Superior temporal gyrus (tissue), 1 donor: ENCODE measurements around the gene PRICKLE2.
"Not testable (repeated sequence)": the region's sequence is repeated elsewhere in the genome, so short reads cannot be mapped to it uniquely, and the experiment has no call there.

Experiments
- DNase-seq: peaks from one replicate; pipeline ENCODE4 v3.0.0-alpha.2; 2016; ENCODE audit errors: extremely low spot score

Gene PRICKLE2

DNA sequence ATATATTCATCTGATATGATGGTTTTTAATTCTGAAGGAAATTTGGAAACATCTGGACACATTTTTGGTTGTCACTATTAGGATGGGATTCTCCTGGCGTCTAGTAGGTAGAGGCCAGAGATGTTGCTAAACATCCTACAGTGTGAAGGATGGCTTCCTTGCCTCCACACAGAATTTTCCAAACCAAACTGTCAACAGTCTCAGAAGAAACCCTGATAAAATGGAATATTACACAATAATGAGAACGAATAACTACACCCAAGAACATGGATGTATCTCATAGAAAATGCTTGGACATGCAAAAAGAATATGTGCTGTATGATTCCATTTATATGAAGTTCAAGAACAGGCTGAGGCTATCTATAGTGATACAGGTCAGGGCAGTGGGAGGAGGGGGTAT is 122.1 kb downstream of the PRICKLE2 start:
- DNase-seq = no peak

- DNase-seq = no peak
Observed at GRCh38 chr3:64102147-64102546, 123.1 kb downstream of the PRICKLE2 start.

- no peak for DNase-seq
Observed at GRCh38 chr3:64099316-64099715, 126.0 kb downstream of the PRICKLE2 start.

- DNase-seq = no peak
Observed at GRCh38 chr3:64098670-64099069, 126.6 kb downstream of the PRICKLE2 start.

DNA sequence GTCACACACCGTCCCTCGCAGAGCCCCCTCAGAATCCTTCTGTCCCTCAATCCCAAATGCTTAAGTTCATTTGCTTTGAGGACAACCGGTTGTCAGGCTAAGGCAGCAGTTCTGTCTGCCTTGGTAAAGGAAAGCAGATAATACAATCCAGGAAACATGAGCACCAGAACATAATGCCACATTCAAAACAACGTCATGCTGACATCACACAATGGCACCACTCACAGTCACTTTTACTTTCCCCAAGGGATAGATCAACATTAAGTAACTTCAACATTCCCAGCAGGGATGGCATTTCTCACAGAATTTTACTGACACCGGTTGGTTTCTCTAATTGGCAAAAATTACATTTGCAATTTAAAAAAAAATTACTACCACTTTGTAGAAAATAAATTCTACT is 127.3 kb downstream of the PRICKLE2 start:
- no peak for DNase-seq

DNA sequence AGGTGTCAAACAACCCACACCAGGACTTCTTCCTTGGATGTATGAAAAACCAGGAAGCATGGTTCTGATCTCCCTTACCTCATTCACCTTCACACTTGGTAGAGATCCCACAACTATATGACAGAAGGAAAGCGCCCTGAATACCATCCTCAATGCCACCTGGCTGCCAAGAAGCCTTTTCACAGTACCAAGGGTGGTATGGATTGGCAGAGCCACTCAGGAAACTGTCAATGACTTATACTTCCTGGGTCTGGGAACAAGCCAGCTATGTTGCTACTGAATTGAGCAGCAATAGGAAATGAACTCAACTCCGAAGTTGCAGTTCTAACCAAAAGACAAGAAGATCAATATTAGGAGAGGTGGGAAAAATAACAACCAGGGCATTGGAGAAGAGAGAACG is 129.5 kb downstream of the PRICKLE2 start:
- DNase-seq = no peak

GRCh38 chr3:64094713-64095079 is 130.6 kb downstream of the PRICKLE2 start:
- no peak for DNase-seq

DNA sequence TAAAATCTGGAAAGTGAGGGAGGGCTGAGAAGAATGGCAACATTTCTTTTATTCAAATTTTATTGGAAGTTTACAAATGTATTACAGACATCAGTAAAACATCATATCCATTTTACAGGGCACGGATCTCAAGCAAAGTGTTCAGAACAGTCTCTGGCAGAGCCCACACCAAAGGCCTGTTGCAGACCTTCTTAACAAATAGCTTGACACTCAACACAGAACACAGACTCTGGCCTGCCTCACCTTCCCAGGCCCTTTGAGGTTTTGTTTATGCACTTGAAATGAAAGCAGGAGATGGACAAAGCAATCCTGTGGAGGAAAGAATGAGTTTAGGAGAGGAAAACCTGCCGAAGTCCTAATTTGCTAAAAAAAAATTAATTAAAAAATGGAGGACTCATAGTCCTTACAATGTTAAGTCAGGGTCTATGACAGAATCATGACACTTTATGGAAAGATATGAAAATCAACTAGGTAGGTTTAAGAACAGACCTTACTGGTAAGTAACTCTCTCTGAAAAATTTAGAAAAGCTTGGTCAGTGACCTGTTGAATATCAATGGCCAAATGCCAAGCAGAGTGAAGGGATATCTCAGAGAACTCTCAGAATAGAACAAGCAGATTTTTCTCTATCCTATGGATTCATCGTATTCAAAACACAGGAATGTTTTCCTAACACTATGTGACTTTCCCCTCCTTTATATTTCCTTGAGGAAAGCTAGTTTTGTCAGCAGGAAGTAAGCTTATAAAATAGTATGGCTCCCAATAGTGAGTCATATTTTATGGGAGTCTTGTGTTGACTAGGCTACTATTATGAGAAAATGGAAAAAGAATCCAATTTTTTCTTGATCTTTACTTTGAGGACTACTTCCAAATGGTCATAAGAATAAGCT is 131.2 kb downstream of the PRICKLE2 start:
- no peak for DNase-seq

GRCh38 chr3:64093211-64093610 is 132.1 kb downstream of the PRICKLE2 start:
- no peak for DNase-seq

GRCh38 chr3:64091501-64091900 is 133.8 kb downstream of the PRICKLE2 start:
- DNase-seq = no peak

- not testable (repeated sequence) for DNase-seq
Observed at GRCh38 chr3:64089386-64089785, 135.9 kb downstream of the PRICKLE2 start.

GRCh38 chr3:64088408-64089205 is 136.7 kb downstream of the PRICKLE2 start:
- no peak for DNase-seq

DNA sequence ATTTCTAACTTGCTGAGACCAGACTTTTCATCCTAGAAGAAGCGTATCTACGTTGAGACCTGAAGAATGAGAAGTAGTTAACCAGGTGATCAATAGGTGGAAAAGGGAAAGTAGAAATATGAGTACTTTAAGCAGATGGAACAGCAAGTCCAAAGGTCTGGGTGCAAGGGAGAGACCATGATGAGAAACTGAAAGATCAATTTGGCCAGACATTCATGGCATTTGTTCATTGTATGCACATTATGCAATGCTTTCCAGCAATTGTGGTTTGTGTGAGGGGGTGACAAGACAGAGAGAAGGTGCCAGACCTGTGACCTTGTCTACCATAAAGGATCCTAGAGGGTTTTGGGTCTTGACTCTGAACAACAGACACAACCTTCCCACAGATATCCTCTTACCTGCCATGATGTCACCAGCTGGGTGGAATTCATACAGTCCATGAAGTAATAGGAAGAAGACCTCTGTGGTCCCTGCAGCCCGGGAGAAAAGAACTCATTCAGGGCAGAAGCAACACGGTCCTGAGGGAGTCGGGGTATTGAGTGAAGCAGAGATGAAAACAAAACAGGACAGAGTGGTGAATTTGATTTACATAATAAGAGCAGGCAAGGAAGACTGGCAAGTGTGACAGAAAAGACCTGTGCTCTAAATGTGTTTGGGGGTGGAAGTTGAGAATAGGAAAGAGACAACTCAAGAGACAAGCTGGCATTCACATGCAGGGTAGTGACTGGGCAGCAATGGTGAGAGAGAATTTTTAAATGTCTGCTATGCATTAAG is 138.6 kb downstream of the PRICKLE2 start:
- DNase-seq = no peak

- no peak for DNase-seq
Observed at GRCh38 chr3:64084640-64085039, 140.6 kb downstream of the PRICKLE2 start.

- no peak for DNase-seq
Observed at GRCh38 chr3:64083575-64083974, 141.7 kb downstream of the PRICKLE2 start.

DNA sequence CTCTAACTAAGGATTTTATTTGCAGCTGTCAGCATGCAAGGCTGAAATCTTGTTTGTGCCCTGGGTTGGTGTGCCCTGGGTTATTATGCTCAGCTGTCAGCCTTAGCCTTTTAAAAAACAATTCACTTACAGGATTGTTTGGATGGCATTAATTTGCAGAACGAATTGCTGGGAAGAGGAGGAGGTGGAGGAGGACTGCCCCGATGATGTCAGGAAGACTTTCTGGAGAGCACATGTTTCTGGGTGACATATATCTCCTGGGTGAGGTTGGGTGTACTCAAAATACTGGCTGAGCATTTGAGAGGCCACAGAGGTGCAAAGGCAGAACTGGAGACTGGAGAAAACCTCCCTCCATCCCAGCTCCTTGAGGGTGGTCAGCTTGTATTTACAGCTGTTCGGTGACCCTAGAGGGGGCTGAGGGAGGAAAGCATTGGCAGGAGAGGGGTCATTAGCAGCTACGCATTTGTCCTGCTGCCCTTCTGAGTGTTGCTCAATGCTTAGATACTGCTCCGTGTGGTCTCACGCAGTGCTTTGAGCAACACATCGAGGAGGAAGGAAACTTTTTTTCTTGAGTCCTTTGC is 142.2 kb downstream of the PRICKLE2 start:
- no peak for DNase-seq

GRCh38 chr3:64082411-64082810 is 142.9 kb downstream of the PRICKLE2 start:
- DNase-seq = no peak

DNA sequence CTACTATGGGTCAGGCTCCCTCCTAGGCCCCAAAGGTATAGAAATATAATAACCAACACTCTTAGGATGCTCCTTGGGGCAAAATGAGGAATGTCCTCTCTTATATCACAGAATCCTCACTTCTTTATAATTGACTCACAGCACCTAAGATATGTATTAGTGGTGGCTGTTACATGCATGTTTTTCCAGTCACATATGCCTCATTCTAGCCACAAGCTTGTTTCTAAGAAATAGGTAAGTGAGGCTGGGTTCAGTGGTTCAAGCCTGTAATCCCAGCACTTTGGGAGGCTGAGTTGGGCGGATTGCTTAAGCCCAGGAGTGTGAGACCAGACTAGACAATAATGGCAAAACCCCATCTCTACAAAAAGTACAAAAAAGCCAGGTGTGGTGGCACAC is 144.0 kb downstream of the PRICKLE2 start:
- no peak for DNase-seq

GRCh38 chr3:64080616-64081234 is 144.5 kb downstream of the PRICKLE2 start:
- DNase-seq = no peak

DNA sequence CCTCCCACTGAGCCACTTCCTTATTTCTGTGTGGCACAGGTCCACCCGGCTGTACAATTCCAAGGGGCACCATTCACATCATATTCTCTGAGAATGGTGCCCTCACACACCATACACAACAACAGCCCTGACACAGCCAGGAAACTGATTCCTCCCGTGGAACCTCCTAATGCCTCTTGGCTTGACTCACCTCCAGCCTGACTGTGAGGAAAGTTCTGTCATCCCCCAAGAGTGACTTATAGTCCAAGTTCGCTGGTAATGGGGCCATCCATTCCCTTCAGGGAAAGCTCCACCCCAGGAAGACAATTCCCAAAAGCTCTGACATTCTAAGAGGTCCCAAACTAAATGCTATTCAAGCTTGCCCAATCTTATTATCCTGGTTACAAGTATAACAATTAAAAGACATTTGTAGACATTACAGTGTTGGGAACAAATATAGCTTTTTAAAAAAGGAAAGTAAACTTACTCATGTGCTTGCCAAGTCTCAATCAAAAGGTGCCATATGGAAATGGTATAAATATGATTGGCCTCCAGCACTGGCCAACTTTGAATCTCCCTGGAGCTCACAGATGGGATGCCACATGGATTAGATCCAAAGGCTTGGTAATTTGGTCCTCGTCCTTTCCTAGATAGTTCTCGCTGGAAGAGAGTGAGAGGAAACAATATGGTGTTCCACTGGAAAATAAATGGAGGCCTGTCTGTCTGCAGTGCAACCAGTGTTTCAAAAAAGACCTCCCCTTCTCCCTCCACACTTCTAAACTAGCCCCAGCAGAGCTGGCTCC is 145.7 kb downstream of the PRICKLE2 start:
- DNase-seq = peak; percentile 23

DNA sequence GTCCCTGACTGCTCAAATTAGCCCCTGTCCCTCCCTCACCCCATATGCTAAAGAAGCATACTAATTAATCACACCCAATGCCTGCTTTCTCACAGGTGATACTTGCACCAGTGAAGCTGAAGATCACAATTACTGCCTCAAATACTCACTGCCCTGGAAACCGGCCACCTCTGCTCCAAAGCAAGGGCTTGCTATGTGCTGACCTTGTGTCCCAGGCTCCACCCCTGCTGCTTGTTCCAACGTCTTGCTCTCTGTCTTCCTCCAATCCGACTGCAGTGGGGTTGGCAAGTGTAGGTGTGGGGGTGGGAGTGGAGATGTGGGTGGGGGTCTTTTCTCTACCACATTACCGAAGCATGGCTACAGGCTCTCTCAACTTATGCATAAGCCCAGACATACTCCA is 146.3 kb downstream of the PRICKLE2 start:
- DNase-seq = no peak
